DND-41 (cell line): Measurements from ENCODE around the gene HDGFL3.

Experiments used
- ATAC-seq: fragments of 200-7000 bp; cut with Tn5 transposase; 3 replicates; pipeline ENCODE4 v1.9.1; 2021; ENCODE audit warnings: low read depth; ENCODE audit not compliant: insufficient read depth
- DNase-seq: peaks from one replicate; pipeline ENCODE4 v3.0.0-alpha.2; 2020
- H2AFZ ChIP-seq: 2 replicates; pipeline ENCODE4 v1.6.0; 2012; ENCODE audit warnings: low read depth, low read length
- H3K27ac ChIP-seq: 2 replicates; pipeline ENCODE4 v1.5.1; 2012; ENCODE audit warnings: low read length, inconsistent platforms
- H3K27me3 ChIP-seq: fragments of 200-600 bp; sonication (generic); 2 replicates; pipeline ENCODE4 v1.6.0; 2012; ENCODE audit warnings: low read length, mild to moderate bottlenecking, inconsistent platforms; ENCODE audit not compliant: insufficient read depth, poor library complexity
- H3K36me3 ChIP-seq: 2 replicates; pipeline ENCODE4 v1.5.1; 2012; ENCODE audit warnings: low read length, inconsistent platforms; ENCODE audit not compliant: insufficient read depth
- H3K4me1 ChIP-seq: 2 replicates; pipeline ENCODE4 v1.5.1; 2012; ENCODE audit warnings: mild to moderate bottlenecking, low read length; ENCODE audit not compliant: insufficient read depth
- H3K4me2 ChIP-seq: 2 replicates; pipeline ENCODE4 v1.6.0; 2012; ENCODE audit warnings: mild to moderate bottlenecking, moderate library complexity, low read length, inconsistent platforms; ENCODE audit not compliant: insufficient read depth
- H3K4me3 ChIP-seq, 2 experiments: fragments of 200-600 bp in 1 of 2; shearing (Covaris generic) in 1 of 2; 2 replicates each; pipeline ENCODE4 v1.5.1; 2012 to 2016; ENCODE audit warnings: inconsistent platforms in 2 of 2, low read length in 2 of 2, mild to moderate bottlenecking in 2 of 2, low read depth in 1 of 2, moderate library complexity in 1 of 2
- H3K79me2 ChIP-seq: 2 replicates; pipeline ENCODE4 v1.6.0; 2012; ENCODE audit warnings: low read length, inconsistent platforms; ENCODE audit not compliant: insufficient read depth
- H3K9ac ChIP-seq: 2 replicates; pipeline ENCODE4 v1.6.0; 2012; ENCODE audit warnings: low read depth, mild to moderate bottlenecking, inconsistent platforms, low read length, moderate library complexity
- H3K9me3 ChIP-seq: 2 replicates; pipeline ENCODE4 v1.5.1; 2012; ENCODE audit warnings: low read length, moderate library complexity, mild to moderate bottlenecking, inconsistent platforms; ENCODE audit not compliant: insufficient read depth, severe bottlenecking
- H4K20me1 ChIP-seq: 2 replicates; pipeline ENCODE4 v1.6.0; 2012; ENCODE audit warnings: low read length; ENCODE audit not compliant: insufficient read depth
- EZH2 ChIP-seq: IDR thresholded peaks from 3 replicates; pipeline ENCODE4 v1.6.1; 2012; ENCODE audit warnings: borderline replicate concordance, low read depth, mild to moderate bottlenecking, moderate library complexity, low read length, inconsistent platforms; ENCODE audit not compliant: severe bottlenecking
- TF ChIP-seq, protein P1 (sequence below): IDR thresholded peaks from 2 replicates; pipeline ENCODE4 v1.5.1; 2012; ENCODE audit warnings: borderline replicate concordance, low read length, moderate library complexity, mild to moderate bottlenecking; ENCODE audit not compliant: poor library complexity, severe bottlenecking; ENCODE audit errors: extremely low read depth

HDGFL3 gene

DNA sequence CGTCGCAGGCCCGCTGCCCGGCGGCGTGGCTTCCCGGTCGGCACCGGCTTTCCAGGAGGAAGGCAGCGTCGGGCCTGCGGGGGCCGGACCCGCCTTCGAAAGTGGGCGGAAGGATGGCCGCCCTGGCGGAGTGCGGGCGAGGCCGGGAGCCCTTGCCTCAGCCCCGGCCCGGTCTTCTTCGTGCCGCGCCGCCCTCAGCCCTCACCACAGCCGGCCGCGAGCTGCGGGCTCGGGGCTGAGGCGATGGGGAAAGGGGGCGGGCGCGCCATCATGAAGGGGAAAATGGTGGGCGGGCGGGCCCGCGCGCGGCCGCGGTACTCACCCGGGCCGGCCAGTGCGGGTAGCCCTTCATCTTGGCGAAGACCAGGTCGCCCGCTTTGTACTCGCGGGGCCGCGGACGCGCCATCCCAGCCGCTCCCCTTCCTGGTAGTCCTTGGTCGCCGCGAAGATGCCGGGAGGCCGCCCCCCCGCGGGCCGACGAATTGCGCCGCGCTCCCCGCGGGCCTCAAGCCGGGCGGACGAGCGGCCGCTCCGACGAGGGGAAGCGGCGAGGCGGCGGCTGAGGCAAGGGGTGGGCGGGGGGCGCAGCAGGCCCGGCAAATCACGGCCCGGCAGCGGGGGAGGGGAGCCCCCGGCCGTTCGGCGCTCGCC is 489 bp downstream of the HDGFL3 start:
- H3K9ac ChIP-seq: peak overlapping the region; percentile 82

DNA sequence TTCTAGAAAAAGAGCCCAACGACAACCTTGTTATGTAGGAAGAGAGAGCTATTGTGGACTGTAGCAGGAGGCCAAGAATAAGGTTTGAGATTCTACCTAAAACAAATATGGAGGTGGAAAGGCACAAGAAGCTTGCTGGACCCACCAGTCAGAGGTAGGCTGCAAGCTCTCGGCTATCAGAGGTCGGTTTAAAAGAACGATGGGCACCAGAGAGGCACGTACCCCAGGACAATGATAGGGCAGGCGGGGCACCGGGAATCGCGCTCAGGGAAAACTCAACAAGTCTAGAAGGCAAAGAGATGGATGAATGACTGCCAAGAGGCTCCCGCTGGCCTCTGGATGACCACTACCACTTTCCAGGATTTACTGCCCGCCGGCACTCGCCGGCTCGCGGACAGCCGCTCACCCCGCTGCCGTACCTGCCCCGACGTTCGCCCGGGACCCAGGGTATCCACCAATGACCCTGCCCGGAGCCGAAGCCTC is 1.1 kb downstream of the HDGFL3 start:
- ATAC-seq: no peak; the same call in 2 of the 3 replicates
- H3K9me3 ChIP-seq: no peaks in the 10 kb centered on the region
- peak overlapping the region; percentile 69 for H3K4me2 ChIP-seq
- TF ChIP-seq, protein P1, sequence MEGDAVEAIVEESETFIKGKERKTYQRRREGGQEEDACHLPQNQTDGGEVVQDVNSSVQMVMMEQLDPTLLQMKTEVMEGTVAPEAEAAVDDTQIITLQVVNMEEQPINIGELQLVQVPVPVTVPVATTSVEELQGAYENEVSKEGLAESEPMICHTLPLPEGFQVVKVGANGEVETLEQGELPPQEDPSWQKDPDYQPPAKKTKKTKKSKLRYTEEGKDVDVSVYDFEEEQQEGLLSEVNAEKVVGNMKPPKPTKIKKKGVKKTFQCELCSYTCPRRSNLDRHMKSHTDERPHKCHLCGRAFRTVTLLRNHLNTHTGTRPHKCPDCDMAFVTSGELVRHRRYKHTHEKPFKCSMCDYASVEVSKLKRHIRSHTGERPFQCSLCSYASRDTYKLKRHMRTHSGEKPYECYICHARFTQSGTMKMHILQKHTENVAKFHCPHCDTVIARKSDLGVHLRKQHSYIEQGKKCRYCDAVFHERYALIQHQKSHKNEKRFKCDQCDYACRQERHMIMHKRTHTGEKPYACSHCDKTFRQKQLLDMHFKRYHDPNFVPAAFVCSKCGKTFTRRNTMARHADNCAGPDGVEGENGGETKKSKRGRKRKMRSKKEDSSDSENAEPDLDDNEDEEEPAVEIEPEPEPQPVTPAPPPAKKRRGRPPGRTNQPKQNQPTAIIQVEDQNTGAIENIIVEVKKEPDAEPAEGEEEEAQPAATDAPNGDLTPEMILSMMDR: no peak
- TF ChIP-seq EZH2: no peak
- peak overlapping the region; percentile 82 for H3K9ac ChIP-seq
- peak overlapping the region; percentile 65 for H3K27ac ChIP-seq
- H4K20me1 ChIP-seq: no peaks in the 10 kb centered on the region
- peaks cover 30% of the 10 kb centered on the region for H3K4me1 ChIP-seq
- H3K79me2 ChIP-seq: peaks cover 52% of the 10 kb centered on the region
- H3K27me3 ChIP-seq: no peaks in the 10 kb centered on the region
- peak overlapping the region; percentile 58 to 63 for H3K4me3 ChIP-seq
- no peaks in the 10 kb centered on the region; the same call in 1 of the 2 replicates for H3K36me3 ChIP-seq
- DNase-seq: peak; percentile 5
- H2AFZ ChIP-seq: peak overlapping the region; percentile 57

More for the DNA sequence above, 489 bp downstream of the HDGFL3 start:
- peak; percentile 41 for ATAC-seq
- Histone ChIP-seq H3K9me3 (no peaks in the 10 kb centered on the region), H3K4me1 (peaks cover 27% of the 10 kb centered on the region), H3K4me3 (peak overlapping the region; percentile 58 to 63), H4K20me1 (no peaks in the 10 kb centered on the region), H3K36me3 (no peaks in the 10 kb centered on the region; the same call in 1 of the 2 replicates), H3K27ac (peak overlapping the region; percentile 65), H2AFZ (peak overlapping the region; percentile 57), H3K27me3 (no peaks in the 10 kb centered on the region), H3K4me2 (peak overlapping the region; percentile 69), H3K79me2 (peaks cover 47% of the 10 kb centered on the region)
- TF ChIP-seq, protein P1: no peak
- no peak for TF ChIP-seq EZH2
- DNase-seq: peak; percentile 24

DNA sequence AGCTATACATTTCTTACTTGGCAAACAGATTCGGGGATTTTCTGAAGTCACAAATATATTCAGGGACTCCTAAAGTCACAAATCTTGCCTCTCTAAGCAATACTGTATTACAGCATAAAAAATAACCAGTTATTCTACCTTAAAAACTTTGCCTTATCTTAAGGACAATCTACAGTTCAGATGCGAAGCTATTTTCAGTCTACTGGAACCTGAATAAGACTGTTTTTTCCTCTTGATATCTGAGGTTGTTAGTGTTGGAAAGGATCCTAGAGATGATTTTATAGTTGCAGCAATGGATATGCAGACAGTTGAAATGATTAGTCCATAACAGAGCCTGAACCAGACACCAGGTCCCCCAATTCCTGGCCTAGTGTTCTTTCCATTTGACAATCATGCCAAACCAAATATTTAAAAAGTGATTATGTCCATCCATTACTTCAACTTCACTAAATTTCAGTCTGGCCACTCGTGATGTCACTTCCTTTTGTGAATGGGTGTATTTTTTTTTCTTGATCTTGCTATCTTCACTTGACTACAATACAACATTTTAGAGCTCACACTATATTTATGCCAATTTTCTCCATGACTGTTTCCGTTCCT is 1.8 kb downstream of the HDGFL3 start:
- Histone ChIP-seq H3K4me3 (peak overlapping the region; percentile 58 to 63; a peak in 3 of 4 replicates), H3K36me3 (no peaks in the 10 kb centered on the region; the same call in 1 of the 2 replicates), H3K27me3 (no peaks in the 10 kb centered on the region), H3K4me2 (peak overlapping the region; percentile 69), H3K27ac (peak overlapping the region; percentile 65; the same call in 1 of the 2 replicates), H3K4me1 (peaks cover 31% of the 10 kb centered on the region), H4K20me1 (no peaks in the 10 kb centered on the region), H3K9me3 (no peaks in the 10 kb centered on the region), H3K9ac (peak overlapping the region; percentile 82), H2AFZ (0 out of 2 replicates have a peak overlapping the region, but pooled peaks have one; percentile 57), H3K79me2 (peaks cover 59% of the 10 kb centered on the region)
- no peak for DNase-seq
- ATAC-seq: no peak
- TF ChIP-seq, protein P1: no peak
- TF ChIP-seq EZH2: no peak
